A673 (cell line): ENCODE data around the gene NPS.
A peak's percentile ranks its signal among the peaks of the same experiment; 100 is the strongest.

ENCODE experiments used
- EZH2 ChIP-seq: fragments of 200-600 bp; sonication (generic); IDR thresholded peaks from 2 replicates; pipeline ENCODE4 v1.6.1; 2017; ENCODE audit warnings: borderline replicate concordance, low read depth, mild to moderate bottlenecking, mixed read lengths, antibody characterized with exemption, low read length; ENCODE audit not compliant: poor library complexity, severe bottlenecking
- TF ChIP-seq, protein P1 (sequence below): fragments of 300-800, 200-600 bp; sonication (generic); conservative IDR thresholded peaks from 2 replicates; pipeline ENCODE4 v1.5.1; 2017; ENCODE audit warnings: low read depth, mild to moderate bottlenecking, antibody characterized with exemption, low read length, moderate library complexity, mixed read lengths

- TF ChIP-seq, protein P1, sequence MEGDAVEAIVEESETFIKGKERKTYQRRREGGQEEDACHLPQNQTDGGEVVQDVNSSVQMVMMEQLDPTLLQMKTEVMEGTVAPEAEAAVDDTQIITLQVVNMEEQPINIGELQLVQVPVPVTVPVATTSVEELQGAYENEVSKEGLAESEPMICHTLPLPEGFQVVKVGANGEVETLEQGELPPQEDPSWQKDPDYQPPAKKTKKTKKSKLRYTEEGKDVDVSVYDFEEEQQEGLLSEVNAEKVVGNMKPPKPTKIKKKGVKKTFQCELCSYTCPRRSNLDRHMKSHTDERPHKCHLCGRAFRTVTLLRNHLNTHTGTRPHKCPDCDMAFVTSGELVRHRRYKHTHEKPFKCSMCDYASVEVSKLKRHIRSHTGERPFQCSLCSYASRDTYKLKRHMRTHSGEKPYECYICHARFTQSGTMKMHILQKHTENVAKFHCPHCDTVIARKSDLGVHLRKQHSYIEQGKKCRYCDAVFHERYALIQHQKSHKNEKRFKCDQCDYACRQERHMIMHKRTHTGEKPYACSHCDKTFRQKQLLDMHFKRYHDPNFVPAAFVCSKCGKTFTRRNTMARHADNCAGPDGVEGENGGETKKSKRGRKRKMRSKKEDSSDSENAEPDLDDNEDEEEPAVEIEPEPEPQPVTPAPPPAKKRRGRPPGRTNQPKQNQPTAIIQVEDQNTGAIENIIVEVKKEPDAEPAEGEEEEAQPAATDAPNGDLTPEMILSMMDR = peak; percentile 59
- TF ChIP-seq EZH2 = no peak
Observed at GRCh38 chr10:127524229-127524628, 24.9 kb upstream of the NPS start.
